B cell (primary cell): ENCODE measurements around the gene SLC12A3. TPM values are rescaled to one million over a fixed set of nuclear protein-coding genes. Genes with fewer than 3 reads are reported as not detected.

Source experiments
- ATAC-seq: fragments of 200-7000 bp; cut with Tn5 transposase; one replicate; pipeline ENCODE4 v1.10.0; 2021; ENCODE audit warnings: low read depth, mild to moderate bottlenecking, moderate number of reproducible peaks, moderate library complexity
- CTCF ChIA-PET: fragments of 350-600 bp; sonication (Branson Sonifier 250); formaldehyde crosslinking; loops from one replicate; lab custom pipeline; 2021; ENCODE audit warnings: antibody characterized with exemption, inconsistent platforms; lab: Charles Lee
- POLR2A ChIA-PET: fragments of 350-600 bp; sonication (Branson Sonifier 250); formaldehyde crosslinking; loops from one replicate; lab custom pipeline; 2021; ENCODE audit warnings: antibody characterized with exemption; lab: Charles Lee
- DNase-seq: peaks from one replicate; pipeline ENCODE4 v3.0.0; 2013
- H2AFZ ChIP-seq: 2 replicates; pipeline ENCODE4 v1.6.1; 2012; ENCODE audit warnings: mild to moderate bottlenecking, low read depth, low read length; ENCODE audit not compliant: insufficient read depth, poor library complexity, severe bottlenecking
- H3K27ac ChIP-seq, 2 donors: 1 replicate in 1 of 2; 2 replicates in 1 of 2; pipeline ENCODE4 v1.5.1; 2012 to 2013; ENCODE audit warnings: low read length in 2 of 2, mild to moderate bottlenecking in 2 of 2, moderate library complexity in 1 of 2
- H3K27me3 ChIP-seq, 4 experiments: fragments of 200-600 bp in 1 of 4; sonication (generic) in 1 of 4; replicated peaks in 1 of 4; 1 replicate in 2 of 4; 2 replicates in 2 of 4; pipeline versions ENCODE4 v1.6.1 to v1.7.0; 2013 to 2016; ENCODE audit warnings: low read length in 3 of 4, mild to moderate bottlenecking in 2 of 4, mixed read lengths in 1 of 4, moderate library complexity in 1 of 4; ENCODE audit not compliant: insufficient read depth in 4 of 4, control insufficient read depth in 3 of 4; ENCODE audit errors: control extremely low read depth in 1 of 4
- H3K36me3 ChIP-seq, 2 experiments: replicated peaks in 1 of 2; 1 replicate in 1 of 2; 2 replicates in 1 of 2; pipeline versions ENCODE4 v1.6.1 to v1.7.1; 2013; ENCODE audit warnings: low read length in 1 of 2; ENCODE audit not compliant: insufficient read depth in 2 of 2, control insufficient read depth in 1 of 2; ENCODE audit errors: control extremely low read depth in 1 of 2, extremely low read depth in 1 of 2
- H3K4me1 ChIP-seq, 2 donors: fragments of 200-600 bp in 1 of 2; sonication (generic) in 1 of 2; 1 replicate in 1 of 2; 2 replicates in 1 of 2; pipeline versions ENCODE4 v1.5.1 to v1.6.1; 2013 to 2017; ENCODE audit warnings: low read length in 2 of 2; ENCODE audit not compliant: control insufficient read depth in 2 of 2, insufficient read depth in 2 of 2
- H3K4me2 ChIP-seq: replicated peaks from 2 replicates; pipeline ENCODE3; 2012; ENCODE audit warnings: mild to moderate bottlenecking, low read depth, low read length; ENCODE audit not compliant: poor library complexity, severe bottlenecking
- H3K4me3 ChIP-seq, 5 experiments: fragments of 200-600 bp in 1 of 5; sonication (generic) in 1 of 5; 1 replicate in 3 of 5; 2 replicates in 2 of 5; pipeline versions ENCODE4 v1.5.1 to v1.7.0; 2011 to 2016; ENCODE audit warnings: low read length in 4 of 5, mild to moderate bottlenecking in 4 of 5, low read depth in 2 of 5, control low read depth in 1 of 5, moderate library complexity in 1 of 5; ENCODE audit not compliant: insufficient read depth in 1 of 5; ENCODE audit errors: control extremely low read depth in 1 of 5, extremely low read depth in 1 of 5
- H3K79me2 ChIP-seq: fragments of 200-600 bp; sonication (generic); one replicate; pipeline ENCODE4 v1.6.0; 2016; ENCODE audit warnings: low read length; ENCODE audit not compliant: control insufficient read depth, insufficient read depth
- H3K9ac ChIP-seq: fragments of 200-600 bp; sonication (generic); 2 replicates; pipeline ENCODE4 v1.6.1; 2017; ENCODE audit warnings: mild to moderate bottlenecking, low read length, moderate library complexity
- H3K9me3 ChIP-seq, 3 donors: one replicate each; pipeline versions ENCODE4 v1.6.1 to v1.7.1; 2013; ENCODE audit warnings: low read length in 2 of 3; ENCODE audit not compliant: control insufficient read depth in 2 of 3, insufficient read depth in 1 of 3; ENCODE audit errors: control extremely low read depth in 1 of 3
- H4K20me1 ChIP-seq: 2 replicates; pipeline ENCODE4 v1.6.0; 2012; ENCODE audit warnings: mild to moderate bottlenecking, low read length; ENCODE audit not compliant: insufficient read depth, control insufficient read depth, poor library complexity, severe bottlenecking
- H3K27ac Mint-ChIP-seq: one replicate; pipeline ENCODE4 v1.8.0; 2021; ENCODE audit warnings: mixed read lengths
- H3K27me3 Mint-ChIP-seq: one replicate; pipeline ENCODE4 v1.8.0; 2021; ENCODE audit warnings: mixed read lengths
- H3K4me1 Mint-ChIP-seq: one replicate; pipeline ENCODE4 v1.8.0; 2021; ENCODE audit warnings: mixed read lengths
- H3K4me3 Mint-ChIP-seq: one replicate; pipeline ENCODE4 v1.8.0; 2021; ENCODE audit warnings: mixed read lengths
- H3K9me3 Mint-ChIP-seq: one replicate; pipeline ENCODE4 v1.8.0; 2022; ENCODE audit warnings: mixed read lengths; ENCODE audit not compliant: insufficient read depth
- CTCF ChIP-seq: fragments of 200-600 bp; IDR thresholded peaks from one replicate; pipeline ENCODE4 v1.8.0; 2022; ENCODE audit warnings: antibody characterized with exemption, mild to moderate bottlenecking
- EZH2 ChIP-seq: IDR thresholded peaks from 2 replicates; pipeline ENCODE4 v1.6.1; 2012; ENCODE audit warnings: borderline replicate concordance, low read depth, mild to moderate bottlenecking, moderate library complexity, low read length; ENCODE audit not compliant: insufficient read depth, poor library complexity, severe bottlenecking
- WGBS: methylation state at CpG from one replicate; pipeline ENCODE4 v1.1.5; 2013; ENCODE audit warnings: missing lambda C conversion rate; ENCODE audit not compliant: insufficient coverage; 5-methylcytosine and 5-hydroxymethylcytosine counted together
- intact Hi-C: fragments of 100-400 bp; cut with micrococcal nuclease; formaldehyde crosslinking; loops from one replicate; pipeline ENCODE4 v1.10.0; 2022
- polyA plus RNA-seq: library from polyadenylated mRNA; depleted of rRNA; stranded (reverse); fragments of >200 nt; gene quantifications from 2 replicates; pipeline ENCODE4 v1.2.3, GENCODE V29; 2012
- total RNA-seq, 2 donors: library from RNA; stranded (reverse); fragments of 120-200 nt in 1 of 2; gene quantifications; 1 replicate in 1 of 2; 2 replicates in 1 of 2; pipeline versions ENCODE4 v1.2.3 to v1.2.4, GENCODE V29; 2013 to 2022

Gene SLC12A3
- total and polyA plus RNA-seq, 2 donors (not counting 1 experiment from before 2014, with no cell fraction given): 1.3 to 4.9 TPM

- Histone ChIP-seq H3K36me3 (no peaks in the 10 kb centered on the region), H3K79me2 (peaks cover 23% of the 10 kb centered on the region), H3K4me2 (peak overlapping the region; percentile 55), H2AFZ (peak overlapping the region; percentile 71), H4K20me1 (no peaks in the 10 kb centered on the region), H3K27ac (peak overlapping the region; percentile 50 to 62), H3K9me3 (no peaks in the 10 kb centered on the region), H3K4me1 (peaks cover 21 to 52% of the 10 kb centered on the region in 2 donors), H3K9ac (peak overlapping the region; percentile 38), H3K4me3 (peak overlapping the region in 1 of 5 experiments; percentile 17), H3K27me3 (no peaks in the 10 kb centered on the region)
- no peaks in the 10 kb centered on the region for H3K9me3 Mint-ChIP-seq
- POLR2A ChIA-PET: interaction anchor here (0.7 to 6.4 kb wide), 3 partner anchors 41 to 62 kb away, joined by 3 to 68 read pairs (median 4); partner anchors contain the start of gene HERPUD1
- WGBS: 90% methylated on average over 10 of the region's 14 CpGs
- CTCF ChIA-PET: interaction anchor here (1.1 to 7.4 kb wide), 6 partner anchors 11 to 79 kb away, joined by 4 to 140 read pairs (median 6); partner anchors contain the start of gene HERPUD1
- ATAC-seq: peak; percentile 59
- H3K27ac Mint-ChIP-seq: peak overlapping the region; percentile 90
- H3K4me3 Mint-ChIP-seq: peak overlapping the region; percentile 72
- H3K4me1 Mint-ChIP-seq: peaks cover 35% of the 10 kb centered on the region
- TF ChIP-seq CTCF (no peak), EZH2 (no peak)
- intact Hi-C loops: no loop called here
- DNase-seq: no peak
- H3K27me3 Mint-ChIP-seq: no peaks in the 10 kb centered on the region
These were observed 5.4 kb downstream of the SLC12A3 start for GRCh38 chr16:56870276-56870888.

- WGBS: 59% methylated on average over 4 of the region's 7 CpGs
- POLR2A ChIA-PET: interaction anchor here (0.7 to 6.4 kb wide), 2 partner anchors 40 to 61 kb away, joined by 4 to 68 read pairs; partner anchors contain the start of gene HERPUD1
- peak overlapping the region; percentile 71 for H3K4me3 Mint-ChIP-seq
These were observed 6.2 kb downstream of the SLC12A3 start for GRCh38 chr16:56871172-56871593.

More at GRCh38 chr16:56871172-56871593, 6.2 kb downstream of the SLC12A3 start:
- Histone ChIP-seq H3K9ac (no peak overlapping the region), H3K4me2 (peak overlapping the region; percentile 12), H3K9me3 (no peaks in the 10 kb centered on the region), H3K36me3 (no peaks in the 10 kb centered on the region), H3K79me2 (peaks cover 23% of the 10 kb centered on the region), H3K4me3 (no peak overlapping the region), H3K27me3 (no peaks in the 10 kb centered on the region), H2AFZ (no peak overlapping the region), H3K27ac (peak overlapping the region in 1 of 2 donors; percentile 7), H3K4me1 (peaks cover 21 to 52% of the 10 kb centered on the region in 2 donors), H4K20me1 (no peaks in the 10 kb centered on the region)
- DNase-seq (peak; percentile 65), ATAC-seq (peak; percentile 31)
- TF ChIP-seq CTCF (no peak), EZH2 (no peak)
- Mint-ChIP-seq H3K4me1 (peaks cover 37% of the 10 kb centered on the region), H3K9me3 (no peaks in the 10 kb centered on the region), H3K27ac (peak overlapping the region; percentile 85), H3K27me3 (no peaks in the 10 kb centered on the region)
- CTCF ChIA-PET: interaction anchor here (1.0 to 1.8 kb wide), 4 partner anchors 18 to 66 kb away, joined by 4 to 5 read pairs (median 4); partner anchors contain the start of gene HERPUD1
- intact Hi-C loops: no loop called here
